ENCODE data around the gene PTX3. TPM values are rescaled to one million over a fixed set of nuclear protein-coding genes. Genes with fewer than 3 reads are reported as not detected.
A peak's percentile ranks its signal among the peaks of the same experiment; 100 is the strongest.

Gene PTX3
- total RNA-seq: 11.9 and 21.0 TPM in 2 replicates
- 55.0 TPM for polyA plus RNA-seq (2012)

GRCh38 chr3:157436583-157437291 is at the start of gene PTX3:
PTX3 (plus strand) TSS chr3:157436850; CDS start chr3:157436934, 84 bp downstream.
- DNase-seq (ENCODE audit: low read depth): peak; percentile 70

DNA sequence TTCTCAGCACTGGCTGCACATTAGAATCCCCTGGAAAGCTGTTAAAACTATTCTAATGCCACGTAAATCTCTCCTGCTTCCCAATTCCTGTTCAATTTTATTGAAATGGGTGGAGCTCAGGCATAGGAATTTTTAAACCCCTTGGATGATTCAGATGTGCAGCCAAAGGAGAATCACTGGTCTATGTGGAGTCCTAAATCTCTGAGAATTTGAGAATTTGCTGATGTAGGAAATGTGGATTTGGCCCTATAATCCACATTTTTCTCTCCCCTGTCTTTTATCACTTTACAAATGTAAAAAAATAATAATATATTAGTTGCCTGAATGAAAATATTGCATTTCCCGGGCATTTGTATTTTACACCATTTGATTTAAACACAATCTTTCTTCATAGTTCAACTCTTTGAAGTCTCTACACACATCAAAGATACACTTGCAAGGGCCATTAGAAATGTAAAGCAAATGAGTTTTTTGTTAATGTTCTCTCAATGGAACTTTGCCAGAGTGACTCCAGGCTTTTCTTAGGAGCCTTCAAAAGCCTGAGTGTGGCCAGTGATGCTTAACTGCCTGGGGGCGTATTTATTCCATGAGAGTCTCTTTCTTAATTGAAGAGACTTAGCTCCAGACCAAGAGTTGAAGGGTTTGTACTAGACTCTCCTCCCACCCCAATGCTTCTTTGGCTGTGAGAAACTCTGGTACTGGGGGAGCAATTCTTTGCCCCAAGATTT is 48.8 kb upstream of the PTX3 start:
- DNase-seq (ENCODE audit: low read depth): no peak

GRCh38 chr3:157388976-157389375 is 47.7 kb upstream of the PTX3 start:
- no peak for DNase-seq (ENCODE audit: low read depth)

GRCh38 chr3:157390713-157391515 is 45.7 kb upstream of the PTX3 start:
- DNase-seq (ENCODE audit: low read depth): no peak

DNA sequence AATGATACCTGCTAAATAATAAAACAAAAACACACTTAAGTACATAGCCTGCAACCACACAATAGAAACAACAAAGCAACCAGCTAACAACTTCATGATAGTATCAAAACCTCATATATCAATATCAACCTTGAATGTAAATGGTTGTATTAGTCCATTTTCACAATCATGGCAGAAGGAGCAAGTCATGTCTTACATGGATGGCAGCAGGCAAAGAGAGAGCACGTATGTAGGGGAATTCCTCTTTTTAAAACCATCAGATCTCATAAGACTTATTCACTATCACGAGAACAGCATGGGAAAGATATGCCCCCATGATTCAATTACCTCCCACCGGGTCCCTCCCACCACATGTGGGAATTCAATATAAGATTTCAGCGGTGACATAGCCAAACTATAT is 44.5 kb upstream of the PTX3 start:
- DNase-seq (ENCODE audit: low read depth): no peak

- DNase-seq (ENCODE audit: low read depth): no peak
These were observed 43.5 kb upstream of the PTX3 start for GRCh38 chr3:157393113-157393512.

DNA sequence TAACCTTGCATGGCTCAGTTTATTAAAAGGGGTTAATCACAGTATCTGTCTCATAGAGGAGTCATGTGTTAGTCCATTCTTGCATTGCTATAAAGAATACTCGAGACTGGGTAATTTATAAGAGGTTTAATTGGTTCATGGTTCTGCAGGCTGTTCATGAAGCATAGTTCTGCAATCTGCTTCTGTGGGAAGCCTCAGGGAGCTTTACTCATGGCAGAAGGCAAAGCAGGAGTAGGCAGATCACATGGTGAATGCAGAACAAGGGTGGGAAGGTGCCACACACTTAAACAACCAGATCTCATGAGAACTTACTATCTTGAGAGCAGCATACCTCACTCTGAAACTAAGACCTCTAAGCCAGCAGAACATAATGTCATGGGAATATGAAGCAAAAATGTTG is 42.2 kb upstream of the PTX3 start:
- no peak for DNase-seq (ENCODE audit: low read depth)

DNA sequence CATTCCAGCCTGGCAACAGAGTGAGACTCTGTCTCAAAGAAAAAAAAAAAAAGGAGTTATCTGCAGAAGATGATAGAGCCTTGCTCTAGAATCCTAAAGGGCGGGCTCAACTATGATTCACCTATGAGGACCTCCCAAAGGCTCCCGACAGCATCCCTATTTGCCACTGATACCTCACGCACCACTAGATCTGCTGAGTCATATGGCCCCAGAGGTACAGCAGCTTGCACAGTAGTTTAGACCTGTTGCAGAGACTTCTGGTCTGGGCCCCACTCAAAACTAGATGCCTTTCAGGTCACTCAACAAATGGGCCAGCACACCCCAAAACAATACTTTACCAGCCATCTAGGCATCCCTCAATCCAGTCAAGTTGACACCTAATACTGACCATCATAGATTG is 38.1 kb upstream of the PTX3 start:
- DNase-seq (ENCODE audit: low read depth): no peak

DNA sequence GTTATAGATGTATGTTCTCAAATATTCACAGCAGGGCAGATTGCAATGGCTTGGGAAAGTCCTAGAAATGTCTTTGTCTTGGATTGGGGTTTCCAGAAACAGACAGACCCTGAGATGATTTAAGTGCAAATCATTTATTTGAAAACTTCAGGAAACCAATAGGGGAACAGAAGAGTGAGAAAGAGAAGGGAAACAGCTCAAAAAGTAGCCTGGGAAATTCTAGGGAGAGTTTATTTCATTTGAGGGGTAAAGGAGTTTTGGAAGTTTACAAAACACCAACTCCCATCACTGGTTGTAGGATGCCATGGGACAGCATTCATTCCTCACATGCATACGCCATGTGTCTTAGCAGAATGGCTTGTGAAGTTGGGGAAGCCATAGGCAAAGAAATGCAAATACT is 32.3 kb upstream of the PTX3 start:
- no peak for DNase-seq (ENCODE audit: low read depth)

- peak; percentile 78 for DNase-seq (ENCODE audit: low read depth)
These were observed 31.2 kb upstream of the PTX3 start for GRCh38 chr3:157405457-157405856.

DNA sequence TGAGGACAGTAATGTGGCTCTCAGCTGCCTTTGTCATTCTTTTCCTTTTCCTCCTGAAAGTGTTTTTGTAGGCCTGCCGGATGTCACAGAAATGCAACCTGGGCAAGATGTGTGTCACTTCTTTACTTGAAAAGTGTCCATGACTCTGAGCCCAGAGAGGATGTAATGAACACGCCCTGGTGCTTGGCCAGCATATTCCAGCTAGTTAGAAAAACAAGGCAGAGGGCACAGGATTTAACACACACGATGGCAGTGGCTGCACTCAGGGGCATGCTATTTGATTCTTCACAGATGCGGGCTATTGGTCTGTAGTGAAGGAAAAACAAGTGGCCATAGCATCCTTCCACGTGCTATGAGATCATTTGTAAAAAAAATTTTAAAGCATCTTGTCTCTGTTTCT is 30.3 kb upstream of the PTX3 start:
- no peak for DNase-seq (ENCODE audit: low read depth)

DNA sequence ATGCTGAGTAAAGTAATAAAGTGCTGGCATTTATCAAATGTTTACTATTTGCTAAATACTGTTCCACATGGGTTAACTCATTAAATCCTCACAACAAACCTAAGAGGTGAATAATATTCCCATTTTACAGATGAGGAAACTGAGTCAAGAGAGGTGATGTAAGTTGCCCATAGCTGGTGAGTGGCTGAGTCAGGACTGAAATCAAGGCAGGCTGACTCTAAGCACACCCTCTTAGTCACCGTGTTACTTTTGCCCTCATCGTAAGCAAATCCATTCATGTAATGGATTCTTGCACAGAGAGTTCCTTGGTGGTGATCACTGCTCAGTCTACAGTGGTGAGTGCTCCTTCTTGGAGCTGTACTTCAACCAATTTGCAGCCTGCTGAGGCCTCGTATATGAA is 28.9 kb upstream of the PTX3 start:
- DNase-seq (ENCODE audit: low read depth): no peak

- no peak for DNase-seq (ENCODE audit: low read depth)
These were observed 28.0 kb upstream of the PTX3 start for GRCh38 chr3:157408499-157409149.

GRCh38 chr3:157409516-157409915 is 27.1 kb upstream of the PTX3 start:
- no peak for DNase-seq (ENCODE audit: low read depth)

DNA sequence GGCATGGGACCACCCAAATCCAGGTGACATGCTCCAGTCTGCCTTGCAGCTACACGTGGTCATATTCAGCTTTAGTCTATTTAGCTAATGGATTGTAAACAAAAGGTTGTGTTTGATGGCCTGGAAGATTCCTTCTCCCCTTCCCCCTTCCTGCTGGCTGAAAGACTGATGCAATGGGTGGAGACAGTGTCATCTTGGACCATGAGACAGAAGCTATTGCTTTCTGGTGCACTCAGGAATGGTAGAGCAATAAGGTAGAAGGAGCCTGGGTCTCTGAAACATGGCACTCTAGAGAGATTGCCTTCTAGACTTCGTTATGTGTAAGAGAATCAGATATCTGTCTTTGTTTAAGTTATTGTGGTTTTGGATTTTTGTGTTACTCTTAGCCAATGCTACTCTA is 25.7 kb upstream of the PTX3 start:
- no peak for DNase-seq (ENCODE audit: low read depth)

DNA sequence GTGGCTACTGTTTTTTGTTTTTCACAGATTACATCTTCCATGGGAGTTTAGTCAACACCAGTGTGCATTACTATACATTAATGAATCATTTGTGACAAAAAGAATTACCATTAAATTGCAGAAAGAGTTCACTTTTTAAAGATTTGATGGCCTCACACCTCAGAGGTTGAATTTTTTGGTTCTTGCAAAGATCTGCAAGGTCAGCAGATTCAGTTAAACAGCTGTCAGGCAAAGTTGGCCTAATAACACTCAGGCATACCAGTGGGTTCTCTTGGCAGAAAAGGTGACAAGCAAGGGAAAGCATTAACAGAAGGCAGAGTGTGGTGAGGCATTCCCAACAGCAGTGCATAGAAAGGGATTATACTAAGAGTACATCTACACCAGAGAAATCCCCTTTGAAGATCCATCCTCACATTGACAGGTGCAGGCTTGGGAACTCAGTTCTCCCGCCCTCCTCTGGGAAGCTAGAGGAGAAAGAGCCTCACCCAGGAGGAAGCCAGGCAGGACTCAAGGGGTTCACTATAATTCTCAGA is 24.3 kb upstream of the PTX3 start:
- DNase-seq (ENCODE audit: low read depth): peak; percentile 92

GRCh38 chr3:157414861-157415260 is 21.8 kb upstream of the PTX3 start:
- DNase-seq (ENCODE audit: low read depth): no peak

GRCh38 chr3:157416347-157417087 is 20.1 kb upstream of the PTX3 start:
- DNase-seq (ENCODE audit: low read depth): no peak

DNA sequence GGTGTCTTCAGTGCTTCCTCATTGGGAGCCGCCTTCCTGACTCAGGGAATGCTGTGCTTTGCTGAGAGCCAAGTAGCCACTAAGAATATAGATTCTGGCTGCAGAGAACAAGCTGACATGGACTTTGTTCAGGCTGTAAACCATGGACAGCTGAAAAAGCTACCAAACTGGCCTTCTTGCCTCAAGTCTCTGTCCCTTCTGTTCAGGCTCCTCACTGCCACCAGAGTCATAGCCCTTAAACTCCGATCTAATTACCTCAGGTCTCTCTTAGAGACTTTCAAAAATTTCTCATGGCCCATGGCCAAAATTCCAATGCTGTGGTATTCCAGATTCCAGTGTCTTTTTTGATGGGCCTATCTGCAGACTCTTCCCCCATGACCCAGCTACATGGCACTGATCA is 19.4 kb upstream of the PTX3 start:
- DNase-seq (ENCODE audit: low read depth): peak; percentile 74

DNA sequence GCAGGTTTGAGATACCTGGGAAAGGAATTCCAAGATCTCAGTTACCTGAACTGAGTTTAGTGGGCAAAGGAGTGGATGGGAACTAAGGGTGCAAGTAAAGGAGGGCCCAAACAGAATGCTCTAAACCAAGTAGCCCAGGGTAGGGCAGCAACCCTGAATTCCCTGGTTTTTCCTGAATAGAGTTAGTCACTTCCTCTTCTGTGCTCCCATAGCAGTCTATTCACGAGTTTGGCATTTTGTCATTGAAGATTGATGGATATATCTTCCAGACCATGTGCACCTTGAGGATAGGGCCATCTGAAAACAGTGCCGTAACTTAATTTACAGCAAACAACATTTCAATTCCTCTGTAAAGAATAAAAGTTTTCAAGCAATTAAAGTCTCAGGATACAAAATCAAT is 18.5 kb upstream of the PTX3 start:
- no peak for DNase-seq (ENCODE audit: low read depth)

Measured in myocyte (in vitro differentiated cells).